H1 (cell line): Measurements from ENCODE around the gene NDUFB11. TPM values are rescaled to one million over a fixed set of nuclear protein-coding genes. Genes with fewer than 3 reads are reported as not detected.

Experiments used
- EZH2 ChIP-seq: fragments of 200-600 bp; sonication (generic); IDR thresholded peaks from 2 replicates; pipeline ENCODE4 v1.7.1; 2012; ENCODE audit warnings: low read depth, mild to moderate bottlenecking, moderate library complexity, low read length, inconsistent platforms; ENCODE audit not compliant: severe bottlenecking
- MAFK ChIP-seq: IDR thresholded peaks from 2 replicates; pipeline ENCODE4 v1.6.1; 2012; ENCODE audit warnings: low read depth, mild to moderate bottlenecking, improper control_type of control experiment, low read length
- TAF1 ChIP-seq: IDR thresholded peaks from 2 replicates; pipeline ENCODE4 v1.6.1; 2011; ENCODE audit warnings: mild to moderate bottlenecking, low read depth, low read length
- polyA plus RNA-seq, 7 experiments: library from polyadenylated mRNA; depleted of rRNA in 3 of 7; stranded (reverse) in 5 of 7; unstranded in 2 of 7; fragments of >200 nt in 5 of 7; fragments of 200-250 nt in 2 of 7; gene quantifications; 1 replicate in 5 of 7; 2 replicates in 1 of 7; 4 replicates in 1 of 7; pipeline versions ENCODE4 v1.2.1 to v1.2.3, GENCODE V29; 2011 to 2013; ENCODE audit warnings: missing spikeins in 2 of 7, mixed read lengths in 2 of 7
- total RNA-seq: library from RNA; stranded (reverse); fragmentation: NEBNext Ultra II Directional; extraction: Animal tissue kit (Norgen Biotek cat#: 25700); gene quantifications from 2 replicates; pipeline ENCODE4 v1.2.1, GENCODE V29; 2021

NDUFB11 gene
- total and polyA plus RNA-seq, 2 of the 8 experiments (the other 6 are each of a cell fraction or from before 2014, with no cell fraction given), result 120 to 131 TPM

- TF ChIP-seq TAF1 (no peak), EZH2 (no peak), MAFK (no peak)
Measured at GRCh38 chrX:47133493-47133892, 11.0 kb downstream of the NDUFB11 start (continued).
